ENCODE measurements around the gene SLC1A3. TPM values are rescaled to one million over a fixed set of nuclear protein-coding genes. Genes with fewer than 3 reads are reported as not detected.

Gene SLC1A3
- total RNA-seq, 2 donors from 2014 or later = 2.6 to 4.2 TPM

GRCh38 chr5:36712706-36713105 lies 106.3 kb downstream of the SLC1A3 start:
- peaks cover 16% of the 10 kb centered on the region for H3K27me3 Mint-ChIP-seq (ENCODE audit: insufficient read depth)
- no peaks in the 10 kb centered on the region for H3K4me1 ChIP-seq (ENCODE audit: control insufficient read depth, insufficient read depth, low read length)
- TF ChIP-seq CTCF (conservative IDR thresholded peaks at IDR 0.05) = no peak
- H3K36me3 Mint-ChIP-seq (ENCODE audit: low read depth) = no peaks in the 10 kb centered on the region
- H3K9me3 Mint-ChIP-seq = peaks cover 3% of the 10 kb centered on the region
- H3K4me3 Mint-ChIP-seq = no peak overlapping the region
- DNase-seq = no peak
- H3K9me3 ChIP-seq (ENCODE audit: control insufficient read depth, low read length) = no peaks in the 10 kb centered on the region
- H3K4me1 Mint-ChIP-seq = no peaks in the 10 kb centered on the region
- H3K36me3 ChIP-seq (ENCODE audit: control insufficient read depth, insufficient read depth, low read length) = no peaks in the 10 kb centered on the region
- 90 to 100% methylated on average over 3 of the region's 3 CpGs for WGBS, 2 experiments (ENCODE audit: insufficient coverage in 1 of 2, insufficient read length in 1 of 2)
- no peak overlapping the region for H3K9ac ChIP-seq (ENCODE audit: extremely low read depth, low read length, poor library complexity, severe bottlenecking)
- H3K4me3 ChIP-seq (ENCODE audit: low read length) = no peak overlapping the region
- peaks cover 21% of the 10 kb centered on the region for H3K27me3 ChIP-seq (ENCODE audit: control insufficient read depth, insufficient read depth, low read length, poor library complexity, severe bottlenecking)
- H3K27ac ChIP-seq (ENCODE audit: low read depth, low read length) = no peak overlapping the region
- no peak overlapping the region for H3K27ac Mint-ChIP-seq

DNA sequence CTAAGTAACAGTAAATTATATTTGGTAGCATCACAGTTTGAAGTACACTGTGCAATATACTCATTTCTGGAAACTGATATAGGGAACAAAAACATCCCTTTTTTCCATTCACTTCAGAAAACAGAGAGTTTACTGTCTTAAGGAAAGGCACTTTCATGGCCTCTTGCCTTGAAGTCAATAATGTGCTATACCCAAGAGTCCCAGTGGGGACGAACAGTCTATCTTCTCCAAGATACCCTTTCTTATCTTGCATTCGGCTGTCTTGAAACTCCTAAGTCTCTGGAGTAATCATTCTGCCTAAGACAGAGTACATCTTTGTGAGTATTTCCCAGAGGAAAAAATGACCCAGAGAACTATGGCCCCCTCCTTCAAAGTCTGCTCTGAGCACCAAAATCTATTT lies 107.1 kb downstream of the SLC1A3 start:
- Mint-ChIP-seq H3K4me1 (no peaks in the 10 kb centered on the region), H3K4me3 (no peak overlapping the region), H3K27ac (no peak overlapping the region), H3K9me3 (no peaks in the 10 kb centered on the region), H3K27me3 (ENCODE audit: insufficient read depth) (peaks cover 21% of the 10 kb centered on the region), H3K36me3 (ENCODE audit: low read depth) (no peaks in the 10 kb centered on the region)
- Histone ChIP-seq H3K27ac (ENCODE audit: low read depth, low read length) (no peak overlapping the region), H3K9me3 (ENCODE audit: control insufficient read depth, low read length) (no peaks in the 10 kb centered on the region), H3K9ac (ENCODE audit: extremely low read depth, low read length, poor library complexity, severe bottlenecking) (no peak overlapping the region), H3K4me3 (ENCODE audit: low read length) (no peak overlapping the region), H3K27me3 (ENCODE audit: control insufficient read depth, insufficient read depth, low read length, poor library complexity, severe bottlenecking) (peaks cover 29% of the 10 kb centered on the region), H3K4me1 (ENCODE audit: control insufficient read depth, insufficient read depth, low read length) (no peaks in the 10 kb centered on the region), H3K36me3 (ENCODE audit: control insufficient read depth, insufficient read depth, low read length) (no peaks in the 10 kb centered on the region)
- TF ChIP-seq CTCF (conservative IDR thresholded peaks at IDR 0.05) = no peak
- WGBS, 2 experiments (ENCODE audit: insufficient coverage in 1 of 2, insufficient read length in 1 of 2) = 72% methylated on average over 2 of the region's 2 CpGs; no CpG with 5 or more reads in 1 of the 2 experiments
- no peak for DNase-seq

DNA sequence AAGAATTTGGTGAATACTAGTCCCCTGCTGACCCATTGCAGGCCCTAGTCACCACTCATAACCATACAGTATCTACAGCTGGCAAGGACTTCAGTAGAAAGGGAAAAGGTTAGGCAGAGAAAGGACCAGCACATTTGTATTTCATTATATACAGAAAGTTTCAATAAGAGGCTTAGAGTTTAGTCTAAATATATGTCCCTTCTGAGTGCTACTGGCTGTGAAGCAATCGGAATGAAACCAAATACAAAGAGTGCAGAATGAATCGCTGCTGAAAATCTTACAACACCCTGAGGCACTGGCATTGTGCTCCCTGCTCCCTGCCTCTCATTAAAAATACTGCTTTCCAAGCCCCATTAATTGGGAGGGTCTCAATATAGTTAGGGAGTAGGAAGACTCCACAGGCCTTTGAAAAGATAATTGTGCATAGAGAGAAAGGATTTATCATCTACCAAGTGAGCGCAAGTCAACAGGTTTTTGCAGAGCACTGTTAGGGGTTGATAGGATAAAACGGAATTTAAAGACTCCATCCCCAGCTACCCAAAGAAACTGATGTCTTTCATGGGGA lies 110.8 kb downstream of the SLC1A3 start:
- Histone ChIP-seq H3K27me3 (ENCODE audit: control insufficient read depth, insufficient read depth, low read length, poor library complexity, severe bottlenecking) (peaks cover 30% of the 10 kb centered on the region), H3K4me3 (ENCODE audit: low read length) (no peak overlapping the region), H3K9me3 (ENCODE audit: control insufficient read depth, low read length) (no peaks in the 10 kb centered on the region), H3K27ac (ENCODE audit: low read depth, low read length) (no peak overlapping the region), H3K36me3 (ENCODE audit: control insufficient read depth, insufficient read depth, low read length) (no peaks in the 10 kb centered on the region), H3K9ac (ENCODE audit: extremely low read depth, low read length, poor library complexity, severe bottlenecking) (no peak overlapping the region), H3K4me1 (ENCODE audit: control insufficient read depth, insufficient read depth, low read length) (no peaks in the 10 kb centered on the region)
- WGBS, 2 experiments (ENCODE audit: insufficient coverage in 1 of 2, insufficient read length in 1 of 2) = 90 to 96% methylated on average over 4 of the region's 4 CpGs
- H3K9me3 Mint-ChIP-seq = no peaks in the 10 kb centered on the region
- no peak overlapping the region for H3K27ac Mint-ChIP-seq
- no peaks in the 10 kb centered on the region for H3K4me1 Mint-ChIP-seq
- no peak for TF ChIP-seq CTCF (conservative IDR thresholded peaks at IDR 0.05)
- no peak overlapping the region for H3K4me3 Mint-ChIP-seq
- H3K27me3 Mint-ChIP-seq (ENCODE audit: insufficient read depth) = peaks cover 18% of the 10 kb centered on the region
- no peak for DNase-seq
- no peaks in the 10 kb centered on the region for H3K36me3 Mint-ChIP-seq (ENCODE audit: low read depth)
